Measurements from ENCODE around the gene UNC5C. TPM values are rescaled to one million over a fixed set of nuclear protein-coding genes. Genes with fewer than 3 reads are reported as not detected.

Gene UNC5C
- total RNA-seq, 1 donor from 2014 or later = 12.0 TPM

GRCh38 chr4:95362066-95362465, 186.7 kb downstream of the UNC5C start:
- TF ChIP-seq POLR2AphosphoS5 (IDR thresholded peaks at IDR 0.05; ENCODE audit: insufficient read depth in 1 of 2, low read depth in 1 of 2) (no peak), POLR2A (IDR thresholded peaks at IDR 0.05) (no peak), CTCF (IDR thresholded peaks at IDR 0.05) (no peak)
- intact Hi-C loops (cut with DNase I) = no loop called here
- no peak for DNase-seq (ENCODE audit: extremely low spot score in 2 of 2)
- no peaks in the 10 kb centered on the region for H3K9me3 ChIP-seq
- no peaks in the 10 kb centered on the region for H3K36me3 ChIP-seq
- H3K4me1 ChIP-seq = no peaks in the 10 kb centered on the region
- no peak overlapping the region for H3K4me3 ChIP-seq
- H3K27ac ChIP-seq = no peak overlapping the region
- no peaks in the 10 kb centered on the region for H3K27me3 ChIP-seq

GRCh38 chr4:95361696-95361965, 187.1 kb downstream of the UNC5C start:
- TF ChIP-seq POLR2A (IDR thresholded peaks at IDR 0.05) = no peak
- TF ChIP-seq CTCF (IDR thresholded peaks at IDR 0.05) = no peak
- no peak for TF ChIP-seq POLR2AphosphoS5 (IDR thresholded peaks at IDR 0.05; ENCODE audit: insufficient read depth in 1 of 2, low read depth in 1 of 2)
- Histone ChIP-seq H3K27me3 (no peaks in the 10 kb centered on the region), H3K27ac (no peak overlapping the region), H3K36me3 (no peaks in the 10 kb centered on the region), H3K9me3 (no peaks in the 10 kb centered on the region), H3K4me3 (no peak overlapping the region), H3K4me1 (no peaks in the 10 kb centered on the region)
- DNase-seq (ENCODE audit: extremely low spot score in 2 of 2) = no peak
- intact Hi-C loops (cut with DNase I) = no loop called here

- Histone ChIP-seq H3K27me3 (no peaks in the 10 kb centered on the region), H3K4me3 (no peak overlapping the region), H3K36me3 (no peaks in the 10 kb centered on the region), H3K4me1 (no peaks in the 10 kb centered on the region), H3K27ac (no peak overlapping the region), H3K9me3 (no peaks in the 10 kb centered on the region)
- intact Hi-C loops (cut with DNase I) = no loop called here
- TF ChIP-seq POLR2AphosphoS5 (IDR thresholded peaks at IDR 0.05; ENCODE audit: insufficient read depth in 1 of 2, low read depth in 1 of 2) (no peak), POLR2A (IDR thresholded peaks at IDR 0.05) (no peak), CTCF (IDR thresholded peaks at IDR 0.05) (no peak)
- no peak for DNase-seq (ENCODE audit: extremely low spot score in 2 of 2)
Measured at GRCh38 chr4:95360906-95361695, 187.7 kb downstream of the UNC5C start.

GRCh38 chr4:95360256-95360903, 188.4 kb downstream of the UNC5C start:
- TF ChIP-seq POLR2AphosphoS5 (IDR thresholded peaks at IDR 0.05; ENCODE audit: insufficient read depth in 1 of 2, low read depth in 1 of 2) = no peak
- no peak for TF ChIP-seq CTCF (IDR thresholded peaks at IDR 0.05)
- TF ChIP-seq POLR2A (IDR thresholded peaks at IDR 0.05) = no peak
- H3K27ac ChIP-seq = no peak overlapping the region
- no peaks in the 10 kb centered on the region for H3K27me3 ChIP-seq
- H3K4me1 ChIP-seq = no peaks in the 10 kb centered on the region
- no peaks in the 10 kb centered on the region for H3K36me3 ChIP-seq
- no peaks in the 10 kb centered on the region for H3K9me3 ChIP-seq
- H3K4me3 ChIP-seq = no peak overlapping the region
- intact Hi-C loops (cut with DNase I) = no loop called here
- DNase-seq (ENCODE audit: extremely low spot score in 2 of 2) = no peak

GRCh38 chr4:95358421-95358820, 190.4 kb downstream of the UNC5C start:
- no peak for DNase-seq (ENCODE audit: extremely low spot score in 2 of 2)
- intact Hi-C loops (cut with DNase I) = no loop called here
- Histone ChIP-seq H3K27ac (no peak overlapping the region), H3K4me3 (no peak overlapping the region), H3K36me3 (no peaks in the 10 kb centered on the region), H3K9me3 (no peaks in the 10 kb centered on the region), H3K27me3 (no peaks in the 10 kb centered on the region), H3K4me1 (no peaks in the 10 kb centered on the region)
- no peak for TF ChIP-seq CTCF (IDR thresholded peaks at IDR 0.05)

Measured in vagina (tissue), 2 donors.